ENCODE measurements around the gene KIAA0040. TPM values are rescaled to one million over a fixed set of nuclear protein-coding genes. Genes with fewer than 3 reads are reported as not detected.

The KIAA0040 gene
- total and polyA plus RNA-seq, 2 donors (not counting 1 experiment from before 2014, with no cell fraction given), result 93.6 to 106 TPM

DNA sequence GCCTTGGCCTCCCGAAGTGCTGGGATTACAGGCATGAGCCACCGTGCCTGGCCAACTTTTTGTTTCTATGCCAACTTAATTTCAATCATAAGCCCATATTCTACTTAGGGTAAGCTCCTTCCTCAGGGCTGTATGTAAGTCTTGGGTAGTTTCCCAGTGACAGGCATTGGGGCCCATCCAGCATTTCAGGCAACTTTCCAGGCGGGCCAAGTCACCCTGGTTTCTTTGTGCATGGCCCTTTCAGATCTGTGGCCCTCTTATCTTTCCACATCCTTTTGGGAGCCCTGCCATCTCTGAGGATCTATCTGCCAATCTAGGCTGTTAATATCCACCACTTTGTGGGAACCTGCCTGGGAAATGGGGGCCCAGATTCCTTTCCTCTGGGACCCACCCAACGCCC is 66.2 kb downstream of the KIAA0040 start:
- no peaks in the 10 kb centered on the region for H3K27me3 ChIP-seq (replicated peaks in 1 of 4; ENCODE audit: control extremely low read depth in 1 of 4, control insufficient read depth in 3 of 4, insufficient read depth in 4 of 4, low read length in 3 of 4)
- H4K20me1 ChIP-seq (ENCODE audit: control insufficient read depth, insufficient read depth, low read length, poor library complexity, severe bottlenecking), result no peaks in the 10 kb centered on the region
- H3K36me3 ChIP-seq (replicated peaks in 1 of 2; ENCODE audit: control extremely low read depth in 1 of 2, control insufficient read depth in 1 of 2, extremely low read depth in 1 of 2, insufficient read depth in 2 of 2, low read length in 1 of 2), result no peaks in the 10 kb centered on the region
- ATAC-seq (ENCODE audit: low read depth) (no peak), DNase-seq (no peak)
- WGBS (ENCODE audit: insufficient coverage), result 90% methylated on average over 1 of the region's 4 CpGs
- H3K4me2 ChIP-seq (replicated peaks; ENCODE audit: low read depth, low read length, poor library complexity, severe bottlenecking), result no peak overlapping the region
- H3K27ac Mint-ChIP-seq, result no peak overlapping the region
- no peaks in the 10 kb centered on the region for H3K9me3 ChIP-seq (ENCODE audit: control extremely low read depth in 1 of 3, control insufficient read depth in 2 of 3, insufficient read depth in 1 of 3, low read length in 2 of 3)
- H3K79me2 ChIP-seq (ENCODE audit: control insufficient read depth, insufficient read depth, low read length), result no peaks in the 10 kb centered on the region
- no peak overlapping the region for H2AFZ ChIP-seq (ENCODE audit: insufficient read depth, low read depth, low read length, poor library complexity, severe bottlenecking)
- no peak overlapping the region for H3K4me3 Mint-ChIP-seq
- peaks cover 2% of the 10 kb centered on the region for H3K27me3 Mint-ChIP-seq
- peaks cover 3% of the 10 kb centered on the region for H3K4me1 Mint-ChIP-seq
- no peaks in the 10 kb centered on the region for H3K9me3 Mint-ChIP-seq (ENCODE audit: insufficient read depth)
- no peak overlapping the region for H3K4me3 ChIP-seq (ENCODE audit: control extremely low read depth in 1 of 5, extremely low read depth in 1 of 5, insufficient read depth in 1 of 5, low read depth in 2 of 5, low read length in 4 of 5)
- TF ChIP-seq EZH2 (IDR thresholded peaks at IDR 0.05; ENCODE audit: borderline replicate concordance, insufficient read depth, low read depth, low read length, poor library complexity, severe bottlenecking) (no peak), CTCF (IDR thresholded peaks at IDR 0.05) (no peak)
- H3K4me1 ChIP-seq (ENCODE audit: control insufficient read depth in 2 of 2, insufficient read depth in 2 of 2, low read length in 2 of 2), result peaks cover 0 to 2% of the 10 kb centered on the region in 2 donors
- POLR2A ChIA-PET, result no interaction called here
- intact Hi-C loops (cut with micrococcal nuclease), result loop anchor here (5.0 kb wide), 1 partner anchor 869 kb away; no protein-coding TSS in a partner anchor
- no peak overlapping the region for H3K9ac ChIP-seq (ENCODE audit: low read length)
- CTCF ChIA-PET, result interaction anchor here (0.7 to 6.3 kb wide), 11 partner anchors 11 to 693 kb away, joined by 3 to 104 read pairs (median 5); no protein-coding TSS in a partner anchor
- H3K27ac ChIP-seq (ENCODE audit: low read length in 2 of 2), result no peak overlapping the region

DNA sequence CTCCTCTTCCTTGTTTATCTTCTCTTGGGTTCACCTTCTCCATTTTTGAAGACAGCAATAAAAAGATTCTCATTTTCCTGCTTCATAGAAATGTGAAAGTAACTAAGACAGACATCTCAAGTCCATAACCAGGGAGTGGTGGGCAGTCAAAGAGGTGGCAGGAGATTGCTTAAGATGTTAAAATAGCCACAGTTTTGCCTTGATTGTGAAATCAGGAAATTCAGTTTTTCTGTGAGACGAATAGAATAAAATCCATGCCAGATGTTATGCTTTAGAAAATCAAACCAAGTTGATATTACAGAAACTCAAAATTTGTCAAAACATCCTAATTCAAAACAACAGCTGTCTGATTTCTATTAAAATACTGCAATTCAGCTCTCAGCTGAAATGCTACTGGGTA is 67.7 kb downstream of the KIAA0040 start:
- no peak overlapping the region for H3K4me3 Mint-ChIP-seq
- no peak overlapping the region for H3K9ac ChIP-seq (ENCODE audit: low read length)
- no peaks in the 10 kb centered on the region for H3K4me1 ChIP-seq (ENCODE audit: control insufficient read depth in 2 of 2, insufficient read depth in 2 of 2, low read length in 2 of 2)
- no peak for DNase-seq
- H3K36me3 ChIP-seq (replicated peaks in 1 of 2; ENCODE audit: control extremely low read depth in 1 of 2, control insufficient read depth in 1 of 2, extremely low read depth in 1 of 2, insufficient read depth in 2 of 2, low read length in 1 of 2), result no peaks in the 10 kb centered on the region
- intact Hi-C loops (cut with micrococcal nuclease), result loop anchor here (5.0 kb wide), 1 partner anchor 868 kb away; no protein-coding TSS in a partner anchor
- no peaks in the 10 kb centered on the region for H3K4me1 Mint-ChIP-seq
- POLR2A ChIA-PET, result no interaction called here
- no peaks in the 10 kb centered on the region for H3K27me3 ChIP-seq (replicated peaks in 1 of 4; ENCODE audit: control extremely low read depth in 1 of 4, control insufficient read depth in 3 of 4, insufficient read depth in 4 of 4, low read length in 3 of 4)
- ATAC-seq (ENCODE audit: low read depth), result no peak
- no peak overlapping the region for H3K4me3 ChIP-seq (ENCODE audit: control extremely low read depth in 1 of 5, extremely low read depth in 1 of 5, insufficient read depth in 1 of 5, low read depth in 2 of 5, low read length in 4 of 5)
- H3K4me2 ChIP-seq (replicated peaks; ENCODE audit: low read depth, low read length, poor library complexity, severe bottlenecking), result no peak overlapping the region
- H2AFZ ChIP-seq (ENCODE audit: insufficient read depth, low read depth, low read length, poor library complexity, severe bottlenecking), result no peak overlapping the region
- CTCF ChIA-PET, result interaction anchor here (0.6 to 6.3 kb wide), 37 partner anchors 9 to 1647 kb away, joined by 3 to 104 read pairs (median 4); no protein-coding TSS in a partner anchor
- TF ChIP-seq CTCF (IDR thresholded peaks at IDR 0.05), result no peak
- TF ChIP-seq EZH2 (IDR thresholded peaks at IDR 0.05; ENCODE audit: borderline replicate concordance, insufficient read depth, low read depth, low read length, poor library complexity, severe bottlenecking), result no peak
- WGBS (ENCODE audit: insufficient coverage), result no CpG with 5 or more reads among the region's 1 CpG
- H4K20me1 ChIP-seq (ENCODE audit: control insufficient read depth, insufficient read depth, low read length, poor library complexity, severe bottlenecking), result no peaks in the 10 kb centered on the region
- H3K27me3 Mint-ChIP-seq, result peaks cover 6% of the 10 kb centered on the region
- H3K79me2 ChIP-seq (ENCODE audit: control insufficient read depth, insufficient read depth, low read length), result no peaks in the 10 kb centered on the region
- H3K27ac ChIP-seq (ENCODE audit: low read length in 2 of 2), result no peak overlapping the region
- no peaks in the 10 kb centered on the region for H3K9me3 Mint-ChIP-seq (ENCODE audit: insufficient read depth)
- H3K27ac Mint-ChIP-seq, result no peak overlapping the region
- no peaks in the 10 kb centered on the region for H3K9me3 ChIP-seq (ENCODE audit: control extremely low read depth in 1 of 3, control insufficient read depth in 2 of 3, insufficient read depth in 1 of 3, low read length in 2 of 3)

All from B cell (primary cell).